H9 (cell line): ENCODE results near the gene FRAS1. TPM values are rescaled to one million over a fixed set of nuclear protein-coding genes. Genes with fewer than 3 reads are reported as not detected.

ENCODE experiments used
- DNase-seq: peaks from one replicate; pipeline ENCODE4 v3.0.0-alpha.2; 2017
- H2AFZ ChIP-seq: one replicate; pipeline ENCODE4 v1.6.1; 2013; ENCODE audit warnings: mild to moderate bottlenecking, low read length, control low read depth, moderate library complexity
- H2AK5ac ChIP-seq: 2 replicates; pipeline ENCODE4 v1.6.1; 2013; ENCODE audit warnings: low read length, control low read depth, mixed read lengths; ENCODE audit not compliant: insufficient read length
- H2BK120ac ChIP-seq: one replicate; pipeline ENCODE4 v1.6.1; 2013; ENCODE audit warnings: low read depth, mild to moderate bottlenecking, low read length, control low read depth, inconsistent platforms; ENCODE audit not compliant: poor library complexity, severe bottlenecking
- H2BK12ac ChIP-seq: 2 replicates; pipeline ENCODE4 v1.6.1; 2013; ENCODE audit warnings: low read length, control low read depth, mixed read lengths, low read depth; ENCODE audit not compliant: insufficient read length
- H2BK15ac ChIP-seq: 2 replicates; pipeline ENCODE4 v1.6.1; 2013; ENCODE audit warnings: low read depth, low read length, control low read depth
- H2BK20ac ChIP-seq: one replicate; pipeline ENCODE4 v1.6.1; 2013; ENCODE audit warnings: low read depth, mild to moderate bottlenecking, low read length, control low read depth, inconsistent platforms; ENCODE audit not compliant: poor library complexity, severe bottlenecking
- H2BK5ac ChIP-seq: 2 replicates; pipeline ENCODE4 v1.6.1; 2013; ENCODE audit warnings: low read length, control low read depth, mixed read lengths; ENCODE audit not compliant: insufficient read length
- H3K14ac ChIP-seq: 2 replicates; pipeline ENCODE4 v1.6.1; 2013; ENCODE audit warnings: low read length, control low read depth; ENCODE audit not compliant: insufficient read depth
- H3K18ac ChIP-seq: 2 replicates; pipeline ENCODE4 v1.6.1; 2013; ENCODE audit warnings: low read depth, mild to moderate bottlenecking, mixed read lengths, low read length, control low read depth; ENCODE audit not compliant: insufficient read length
- H3K23ac ChIP-seq: 2 replicates; pipeline ENCODE4 v1.6.1; 2013; ENCODE audit warnings: low read length, control low read depth, mixed read lengths, low read depth; ENCODE audit not compliant: insufficient read length
- H3K23me2 ChIP-seq: 2 replicates; pipeline ENCODE4 v1.6.1; 2013; ENCODE audit warnings: low read depth, mild to moderate bottlenecking, mixed read lengths, low read length, control low read depth; ENCODE audit not compliant: insufficient read length, poor library complexity, severe bottlenecking
- H3K27ac ChIP-seq: 2 replicates; pipeline ENCODE4 v1.5.1; 2013; ENCODE audit warnings: low read length, control low read depth, mixed read lengths, low read depth; ENCODE audit not compliant: insufficient read length
- H3K27me3 ChIP-seq: 2 replicates; pipeline ENCODE4 v1.6.1; 2013; ENCODE audit warnings: low read length, control low read depth, inconsistent platforms; ENCODE audit not compliant: insufficient read depth
- H3K4ac ChIP-seq: 2 replicates; pipeline ENCODE4 v1.6.1; 2013; ENCODE audit warnings: low read depth, mild to moderate bottlenecking, control low read depth, inconsistent platforms, low read length, moderate library complexity
- H3K4me1 ChIP-seq: 2 replicates; pipeline ENCODE4 v1.6.1; 2013; ENCODE audit warnings: low read length, control low read depth, inconsistent platforms; ENCODE audit not compliant: insufficient read depth
- H3K4me2 ChIP-seq: 2 replicates; pipeline ENCODE4 v1.6.1; 2013; ENCODE audit warnings: low read length, control low read depth, mixed read lengths; ENCODE audit not compliant: insufficient read length, insufficient read depth
- H3K56ac ChIP-seq: 2 replicates; pipeline ENCODE4 v1.6.1; 2013; ENCODE audit warnings: low read depth, mild to moderate bottlenecking, mixed read lengths, low read length, control low read depth; ENCODE audit not compliant: insufficient read length
- H3K79me1 ChIP-seq: 2 replicates; pipeline ENCODE4 v1.6.1; 2013; ENCODE audit warnings: low read depth, mild to moderate bottlenecking, moderate library complexity, low read length, control low read depth, inconsistent platforms; ENCODE audit not compliant: insufficient read depth, poor library complexity, severe bottlenecking
- H3K79me2 ChIP-seq: 2 replicates; pipeline ENCODE4 v1.6.1; 2013; ENCODE audit warnings: low read length, control low read depth, inconsistent platforms; ENCODE audit not compliant: insufficient read depth
- H3K9ac ChIP-seq: 2 replicates; pipeline ENCODE4 v1.6.1; 2013; ENCODE audit warnings: low read length, control low read depth, mixed read lengths; ENCODE audit not compliant: insufficient read length; ENCODE audit errors: extremely low read depth
- H3K9me3 ChIP-seq: one replicate; pipeline ENCODE4 v1.6.1; 2013; ENCODE audit warnings: low read depth, low read length, inconsistent platforms; ENCODE audit not compliant: control insufficient read depth
- H3T11ph ChIP-seq: one replicate; pipeline ENCODE4 v1.6.1; 2013; ENCODE audit warnings: mild to moderate bottlenecking, low read length, control low read depth, inconsistent platforms
- H4K20me1 ChIP-seq: one replicate; pipeline ENCODE4 v1.6.1; 2013; ENCODE audit not compliant: control insufficient read depth, insufficient read length, insufficient read depth
- H4K5ac ChIP-seq: 2 replicates; pipeline ENCODE4 v1.6.1; 2013; ENCODE audit warnings: low read depth, mild to moderate bottlenecking, mixed read lengths, low read length, control low read depth; ENCODE audit not compliant: insufficient read length
- H4K8ac ChIP-seq: replicated peaks from 2 replicates; pipeline ENCODE4 v1.6.1; 2013; ENCODE audit warnings: low read length, control low read depth, mixed read lengths, low read depth; ENCODE audit not compliant: insufficient read length
- H4K91ac ChIP-seq: 2 replicates; pipeline ENCODE4 v1.6.1; 2013; ENCODE audit warnings: low read depth, mild to moderate bottlenecking, moderate library complexity, mixed read lengths, low read length, control low read depth; ENCODE audit not compliant: insufficient read length
- H3K27ac Mint-ChIP-seq, 3 experiments: 2 replicates in 2 of 3; 3 replicates in 1 of 3; pipeline ENCODE4 v1.8.0; 2020 to 2021; ENCODE audit warnings: mixed read lengths in 3 of 3, mild to moderate bottlenecking in 1 of 3, moderate library complexity in 1 of 3
- H3K27me3 Mint-ChIP-seq: 2 replicates; pipeline ENCODE4 v1.8.0; 2021; ENCODE audit warnings: low read depth, mild to moderate bottlenecking, moderate library complexity, mixed read lengths
- H3K36me3 Mint-ChIP-seq, 3 experiments: 2 replicates in 2 of 3; 3 replicates in 1 of 3; pipeline ENCODE4 v1.8.0; 2020 to 2021; ENCODE audit warnings: low read depth in 3 of 3, mixed read lengths in 3 of 3; ENCODE audit not compliant: insufficient read depth in 1 of 3
- H3K4me1 Mint-ChIP-seq, 2 experiments: 2 replicates each; pipeline ENCODE4 v1.8.0; 2020; ENCODE audit warnings: mixed read lengths in 2 of 2
- H3K4me3 Mint-ChIP-seq, 2 experiments: 2 replicates in 1 of 2; 3 replicates in 1 of 2; pipeline ENCODE4 v1.8.0; 2020 to 2021; ENCODE audit warnings: mild to moderate bottlenecking in 2 of 2, mixed read lengths in 2 of 2, moderate library complexity in 1 of 2
- H3K9me3 Mint-ChIP-seq, 2 experiments: 2 replicates in 1 of 2; 3 replicates in 1 of 2; pipeline ENCODE4 v1.8.0; 2020; ENCODE audit warnings: mild to moderate bottlenecking in 2 of 2, mixed read lengths in 2 of 2, moderate library complexity in 1 of 2
- CTCF ChIP-seq: fragments of 200-600 bp; sonication (generic); conservative IDR thresholded peaks from 3 replicates; pipeline ENCODE4 v1.8.0; 2021; ENCODE audit warnings: antibody characterized with exemption, mild to moderate bottlenecking
- WGBS: extraction: QIAGEN DNeasy Blood & Tissue Kit; methylation state at CpG from one replicate; pipeline ENCODE4 v1.1.7; 2013; ENCODE audit warnings: missing lambda C conversion rate, low lambda C conversion rate, mixed read lengths; ENCODE audit not compliant: insufficient read length; ENCODE audit errors: extremely low coverage; 5-methylcytosine and 5-hydroxymethylcytosine counted together
- total RNA-seq: library from RNA; stranded (reverse); gene quantifications from 2 replicates; pipeline ENCODE4 v1.2.1, GENCODE V29; 2021

The FRAS1 gene
- total RNA-seq, 1 experiment from 2014 or later, result 58.5 TPM

- Mint-ChIP-seq H3K27ac (peak overlapping the region in 2 of 3 experiments; percentile 76 to 86; a peak in 4 of 7 replicates), H3K27me3 (no peaks in the 10 kb centered on the region), H3K4me3 (peak overlapping the region in 1 of 2 experiments; percentile 30; a peak in 2 of 5 replicates), H3K4me1 (peaks cover 51 to 52% of the 10 kb centered on the region in 2 experiments), H3K36me3 (peaks cover 43 to 57% (median 56%) of the 10 kb centered on the region in 3 experiments), H3K9me3 (no peaks in the 10 kb centered on the region)
- no peaks in the 10 kb centered on the region for H3K9me3 ChIP-seq
- H3K27ac ChIP-seq, result no peak overlapping the region
- H3K23me2 ChIP-seq, result no peaks in the 10 kb centered on the region
- no peak overlapping the region for H2BK20ac ChIP-seq
- H3K79me2 ChIP-seq, result no peaks in the 10 kb centered on the region
- H3K79me1 ChIP-seq, result no peaks in the 10 kb centered on the region
- no peaks in the 10 kb centered on the region for H3K27me3 ChIP-seq
- H4K20me1 ChIP-seq, result no peaks in the 10 kb centered on the region
- H3K56ac ChIP-seq, result no peak overlapping the region
- H3K18ac ChIP-seq, result no peak overlapping the region
- H4K8ac ChIP-seq, result no peak overlapping the region
- no peak overlapping the region for H2BK15ac ChIP-seq
- no peak overlapping the region for H2AFZ ChIP-seq
- H3T11ph ChIP-seq, result no peak overlapping the region
- H3K9ac ChIP-seq, result no peak overlapping the region
- no peak overlapping the region for H2AK5ac ChIP-seq
- H4K5ac ChIP-seq, result no peak overlapping the region
- WGBS, result no CpG with 5 or more reads among the region's 4 CpGs
- H3K4ac ChIP-seq, result no peak overlapping the region
- H3K23ac ChIP-seq, result no peak overlapping the region
- H3K4me1 ChIP-seq, result peaks cover 32% of the 10 kb centered on the region
- H2BK120ac ChIP-seq, result no peak overlapping the region
- no peak for DNase-seq
- H3K4me2 ChIP-seq, result no peak overlapping the region
- H2BK5ac ChIP-seq, result no peak overlapping the region
- TF ChIP-seq CTCF, result no peak
- H4K91ac ChIP-seq, result no peak overlapping the region
- H2BK12ac ChIP-seq, result no peak overlapping the region
- H3K14ac ChIP-seq, result no peak overlapping the region
These were observed 279.2 kb downstream of the FRAS1 start for GRCh38 chr4:78336093-78336943.
